ENCODE results near the gene HSP90B1. TPM values are rescaled to one million over a fixed set of nuclear protein-coding genes. Genes with fewer than 3 reads are reported as not detected.

HSP90B1 gene
- total RNA-seq, 1 experiment from 2014 or later = 864 TPM

DNA sequence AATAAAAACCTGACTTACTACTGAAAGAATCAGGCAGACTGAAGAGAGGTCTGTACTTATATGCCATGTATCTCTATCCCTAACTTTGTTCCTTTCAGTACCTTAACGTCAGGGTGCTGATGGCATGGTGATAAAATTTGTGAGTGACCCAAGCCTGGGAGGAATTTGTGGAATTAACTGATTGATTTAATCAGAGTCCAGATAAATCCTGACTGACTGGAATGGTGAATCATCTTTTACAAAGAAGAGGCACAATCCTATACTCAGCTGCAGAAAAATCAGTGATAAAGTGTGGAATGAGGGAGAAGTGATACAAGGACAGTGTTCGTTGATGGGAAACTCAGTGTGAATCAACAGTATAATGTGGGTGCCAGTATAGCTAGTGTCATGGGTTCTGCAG is 39.2 kb downstream of the HSP90B1 start:
- CTCF ChIA-PET = no interaction called here

DNA sequence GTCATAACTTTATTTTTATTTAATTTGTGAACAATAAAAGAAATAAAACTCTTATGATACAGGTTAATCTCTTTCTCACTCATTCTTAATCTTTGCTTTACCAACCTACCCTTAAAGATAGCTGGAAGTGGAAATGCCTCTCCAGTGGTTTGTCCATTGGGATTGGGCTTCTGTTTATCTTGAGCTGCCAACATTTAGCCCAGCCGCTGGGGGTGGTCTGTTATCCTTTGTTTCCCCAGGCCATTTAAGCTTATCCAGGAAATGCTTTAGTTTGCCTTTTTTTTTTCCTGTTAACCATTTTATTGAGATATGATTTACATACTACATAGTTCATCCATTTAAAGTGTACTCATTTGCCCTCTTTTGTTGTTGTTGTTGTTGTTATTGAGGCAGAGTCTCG is 43.7 kb downstream of the HSP90B1 start:
- TF ChIP-seq NFATC4 (CRISPR knock-in tag; IDR thresholded peaks at IDR 0.05) (no peak), HMGA2 (CRISPR knock-in tag; IDR thresholded peaks at IDR 0.05) (no peak)
- TF ChIP-seq, protein P1, sequence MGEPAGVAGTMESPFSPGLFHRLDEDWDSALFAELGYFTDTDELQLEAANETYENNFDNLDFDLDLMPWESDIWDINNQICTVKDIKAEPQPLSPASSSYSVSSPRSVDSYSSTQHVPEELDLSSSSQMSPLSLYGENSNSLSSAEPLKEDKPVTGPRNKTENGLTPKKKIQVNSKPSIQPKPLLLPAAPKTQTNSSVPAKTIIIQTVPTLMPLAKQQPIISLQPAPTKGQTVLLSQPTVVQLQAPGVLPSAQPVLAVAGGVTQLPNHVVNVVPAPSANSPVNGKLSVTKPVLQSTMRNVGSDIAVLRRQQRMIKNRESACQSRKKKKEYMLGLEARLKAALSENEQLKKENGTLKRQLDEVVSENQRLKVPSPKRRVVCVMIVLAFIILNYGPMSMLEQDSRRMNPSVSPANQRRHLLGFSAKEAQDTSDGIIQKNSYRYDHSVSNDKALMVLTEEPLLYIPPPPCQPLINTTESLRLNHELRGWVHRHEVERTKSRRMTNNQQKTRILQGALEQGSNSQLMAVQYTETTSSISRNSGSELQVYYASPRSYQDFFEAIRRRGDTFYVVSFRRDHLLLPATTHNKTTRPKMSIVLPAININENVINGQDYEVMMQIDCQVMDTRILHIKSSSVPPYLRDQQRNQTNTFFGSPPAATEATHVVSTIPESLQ (CRISPR knock-in tag; IDR thresholded peaks at IDR 0.05) = no peak
- TF ChIP-seq, protein P2, sequence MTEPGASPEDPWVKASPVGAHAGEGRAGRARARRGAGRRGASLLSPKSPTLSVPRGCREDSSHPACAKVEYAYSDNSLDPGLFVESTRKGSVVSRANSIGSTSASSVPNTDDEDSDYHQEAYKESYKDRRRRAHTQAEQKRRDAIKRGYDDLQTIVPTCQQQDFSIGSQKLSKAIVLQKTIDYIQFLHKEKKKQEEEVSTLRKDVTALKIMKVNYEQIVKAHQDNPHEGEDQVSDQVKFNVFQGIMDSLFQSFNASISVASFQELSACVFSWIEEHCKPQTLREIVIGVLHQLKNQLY (CRISPR knock-in tag; IDR thresholded peaks at IDR 0.05) = no peak
- POLR2A ChIA-PET = interaction anchor here (0.6 kb wide), 1 partner anchor 8 kb away, joined by 3 read pairs; the partner anchor contains the start of gene TDG
- ATAC-seq (no peak), DNase-seq (ENCODE audit: low spot score) (no peak)
- no peak overlapping the region for H3K4me3 Mint-ChIP-seq
- no peaks in the 10 kb centered on the region for H3K4me1 Mint-ChIP-seq
- H3K27me3 Mint-ChIP-seq (ENCODE audit: low read depth) = no peaks in the 10 kb centered on the region
- H3K27ac Mint-ChIP-seq = no peak overlapping the region
- CTCF ChIA-PET = no interaction called here
- H3K36me3 Mint-ChIP-seq = peaks cover 43% of the 10 kb centered on the region
- no peaks in the 10 kb centered on the region for H3K9me3 Mint-ChIP-seq

More for the DNA sequence above, 39.2 kb downstream of the HSP90B1 start:
- no peak for ATAC-seq
- H3K4me1 Mint-ChIP-seq = peaks cover 30% of the 10 kb centered on the region
- POLR2A ChIA-PET = no interaction called here
- no peaks in the 10 kb centered on the region for H3K9me3 Mint-ChIP-seq
- peaks cover 17% of the 10 kb centered on the region; the same call in 1 of the 2 replicates for H3K36me3 Mint-ChIP-seq
- H3K27me3 Mint-ChIP-seq (ENCODE audit: low read depth) = no peaks in the 10 kb centered on the region
- no peak for DNase-seq (ENCODE audit: low spot score)
- TF ChIP-seq, protein P3, sequence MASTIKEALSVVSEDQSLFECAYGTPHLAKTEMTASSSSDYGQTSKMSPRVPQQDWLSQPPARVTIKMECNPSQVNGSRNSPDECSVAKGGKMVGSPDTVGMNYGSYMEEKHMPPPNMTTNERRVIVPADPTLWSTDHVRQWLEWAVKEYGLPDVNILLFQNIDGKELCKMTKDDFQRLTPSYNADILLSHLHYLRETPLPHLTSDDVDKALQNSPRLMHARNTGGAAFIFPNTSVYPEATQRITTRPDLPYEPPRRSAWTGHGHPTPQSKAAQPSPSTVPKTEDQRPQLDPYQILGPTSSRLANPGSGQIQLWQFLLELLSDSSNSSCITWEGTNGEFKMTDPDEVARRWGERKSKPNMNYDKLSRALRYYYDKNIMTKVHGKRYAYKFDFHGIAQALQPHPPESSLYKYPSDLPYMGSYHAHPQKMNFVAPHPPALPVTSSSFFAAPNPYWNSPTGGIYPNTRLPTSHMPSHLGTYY (CRISPR knock-in tag; IDR thresholded peaks at IDR 0.05) = no peak
- TF ChIP-seq, protein P4, sequence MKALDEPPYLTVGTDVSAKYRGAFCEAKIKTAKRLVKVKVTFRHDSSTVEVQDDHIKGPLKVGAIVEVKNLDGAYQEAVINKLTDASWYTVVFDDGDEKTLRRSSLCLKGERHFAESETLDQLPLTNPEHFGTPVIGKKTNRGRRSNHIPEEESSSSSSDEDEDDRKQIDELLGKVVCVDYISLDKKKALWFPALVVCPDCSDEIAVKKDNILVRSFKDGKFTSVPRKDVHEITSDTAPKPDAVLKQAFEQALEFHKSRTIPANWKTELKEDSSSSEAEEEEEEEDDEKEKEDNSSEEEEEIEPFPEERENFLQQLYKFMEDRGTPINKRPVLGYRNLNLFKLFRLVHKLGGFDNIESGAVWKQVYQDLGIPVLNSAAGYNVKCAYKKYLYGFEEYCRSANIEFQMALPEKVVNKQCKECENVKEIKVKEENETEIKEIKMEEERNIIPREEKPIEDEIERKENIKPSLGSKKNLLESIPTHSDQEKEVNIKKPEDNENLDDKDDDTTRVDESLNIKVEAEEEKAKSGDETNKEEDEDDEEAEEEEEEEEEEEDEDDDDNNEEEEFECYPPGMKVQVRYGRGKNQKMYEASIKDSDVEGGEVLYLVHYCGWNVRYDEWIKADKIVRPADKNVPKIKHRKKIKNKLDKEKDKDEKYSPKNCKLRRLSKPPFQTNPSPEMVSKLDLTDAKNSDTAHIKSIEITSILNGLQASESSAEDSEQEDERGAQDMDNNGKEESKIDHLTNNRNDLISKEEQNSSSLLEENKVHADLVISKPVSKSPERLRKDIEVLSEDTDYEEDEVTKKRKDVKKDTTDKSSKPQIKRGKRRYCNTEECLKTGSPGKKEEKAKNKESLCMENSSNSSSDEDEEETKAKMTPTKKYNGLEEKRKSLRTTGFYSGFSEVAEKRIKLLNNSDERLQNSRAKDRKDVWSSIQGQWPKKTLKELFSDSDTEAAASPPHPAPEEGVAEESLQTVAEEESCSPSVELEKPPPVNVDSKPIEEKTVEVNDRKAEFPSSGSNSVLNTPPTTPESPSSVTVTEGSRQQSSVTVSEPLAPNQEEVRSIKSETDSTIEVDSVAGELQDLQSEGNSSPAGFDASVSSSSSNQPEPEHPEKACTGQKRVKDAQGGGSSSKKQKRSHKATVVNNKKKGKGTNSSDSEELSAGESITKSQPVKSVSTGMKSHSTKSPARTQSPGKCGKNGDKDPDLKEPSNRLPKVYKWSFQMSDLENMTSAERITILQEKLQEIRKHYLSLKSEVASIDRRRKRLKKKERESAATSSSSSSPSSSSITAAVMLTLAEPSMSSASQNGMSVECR (CRISPR knock-in tag; IDR thresholded peaks at IDR 0.05; ENCODE audit: borderline replicate concordance) = no peak
- no peak overlapping the region for H3K4me3 Mint-ChIP-seq
- H3K27ac Mint-ChIP-seq = peak overlapping the region; percentile 76; the same call in 1 of the 2 replicates

DNA sequence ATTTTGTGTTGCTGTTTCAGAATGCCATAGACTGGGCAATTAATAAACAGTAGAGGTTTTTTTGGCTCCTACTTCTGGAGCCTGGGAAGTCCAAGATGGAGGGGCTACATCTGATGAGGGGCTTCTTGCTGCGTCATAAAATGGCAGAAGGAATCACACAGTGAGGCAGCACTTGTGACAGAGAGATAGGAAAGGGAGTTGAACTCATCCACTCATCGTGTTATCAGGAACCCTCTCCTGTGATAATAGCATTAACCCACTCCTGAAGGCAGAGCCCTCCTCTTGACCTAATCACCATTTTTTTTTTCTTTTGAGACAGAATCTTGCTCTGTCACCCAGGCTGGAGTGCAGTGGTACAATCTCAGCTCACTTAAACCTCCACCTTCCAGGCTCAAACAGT is 45.2 kb downstream of the HSP90B1 start:
- DNase-seq (ENCODE audit: low spot score) (no peak), ATAC-seq (no peak)
- H3K4me1 Mint-ChIP-seq = no peaks in the 10 kb centered on the region
- ChIA-PET POLR2A (interaction anchor here (0.6 kb wide), 1 partner anchor 151 kb away, joined by 3 read pairs; no protein-coding TSS in a partner anchor), CTCF (no interaction called here)
- no peaks in the 10 kb centered on the region for H3K9me3 Mint-ChIP-seq
- H3K27ac Mint-ChIP-seq = no peak overlapping the region; the same call in 1 of the 2 replicates
- H3K4me3 Mint-ChIP-seq = no peak overlapping the region
- H3K36me3 Mint-ChIP-seq = peaks cover 53% of the 10 kb centered on the region
- H3K27me3 Mint-ChIP-seq (ENCODE audit: low read depth) = no peaks in the 10 kb centered on the region
- TF ChIP-seq, protein P5, sequence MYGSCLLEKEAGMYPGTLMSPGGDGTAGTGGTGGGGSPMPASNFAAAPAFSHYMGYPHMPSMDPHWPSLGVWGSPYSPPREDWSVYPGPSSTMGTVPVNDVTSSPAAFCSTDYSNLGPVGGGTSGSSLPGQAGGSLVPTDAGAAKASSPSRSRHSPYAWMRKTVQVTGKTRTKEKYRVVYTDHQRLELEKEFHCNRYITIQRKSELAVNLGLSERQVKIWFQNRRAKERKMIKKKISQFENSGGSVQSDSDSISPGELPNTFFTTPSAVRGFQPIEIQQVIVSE (CRISPR knock-in tag; IDR thresholded peaks at IDR 0.05; ENCODE audit: borderline replicate concordance) = no peak
- TF ChIP-seq RELA (CRISPR knock-in tag; IDR thresholded peaks at IDR 0.05; ENCODE audit: borderline replicate concordance) = no peak
- TF ChIP-seq, protein P6, sequence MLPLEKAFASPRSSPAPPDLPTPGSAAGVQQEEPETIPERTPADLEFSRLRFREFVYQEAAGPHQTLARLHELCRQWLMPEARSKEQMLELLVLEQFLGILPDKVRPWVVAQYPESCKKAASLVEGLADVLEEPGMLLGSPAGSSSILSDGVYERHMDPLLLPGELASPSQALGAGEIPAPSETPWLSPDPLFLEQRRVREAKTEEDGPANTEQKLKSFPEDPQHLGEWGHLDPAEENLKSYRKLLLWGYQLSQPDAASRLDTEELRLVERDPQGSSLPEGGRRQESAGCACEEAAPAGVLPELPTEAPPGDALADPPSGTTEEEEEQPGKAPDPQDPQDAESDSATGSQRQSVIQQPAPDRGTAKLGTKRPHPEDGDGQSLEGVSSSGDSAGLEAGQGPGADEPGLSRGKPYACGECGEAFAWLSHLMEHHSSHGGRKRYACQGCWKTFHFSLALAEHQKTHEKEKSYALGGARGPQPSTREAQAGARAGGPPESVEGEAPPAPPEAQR (CRISPR knock-in tag; IDR thresholded peaks at IDR 0.05) = no peak
- TF ChIP-seq, protein P2 (CRISPR knock-in tag; IDR thresholded peaks at IDR 0.05) = no peak
- no peak for TF ChIP-seq NFE2L1 (CRISPR knock-in tag; IDR thresholded peaks at IDR 0.05)
- no peak for TF ChIP-seq ETV6 (CRISPR knock-in tag; IDR thresholded peaks at IDR 0.05)
- no peak for TF ChIP-seq RORB (CRISPR knock-in tag; IDR thresholded peaks at IDR 0.05)
- no peak for TF ChIP-seq PRRX2 (CRISPR knock-in tag; IDR thresholded peaks at IDR 0.05)
- TF ChIP-seq, protein P7, sequence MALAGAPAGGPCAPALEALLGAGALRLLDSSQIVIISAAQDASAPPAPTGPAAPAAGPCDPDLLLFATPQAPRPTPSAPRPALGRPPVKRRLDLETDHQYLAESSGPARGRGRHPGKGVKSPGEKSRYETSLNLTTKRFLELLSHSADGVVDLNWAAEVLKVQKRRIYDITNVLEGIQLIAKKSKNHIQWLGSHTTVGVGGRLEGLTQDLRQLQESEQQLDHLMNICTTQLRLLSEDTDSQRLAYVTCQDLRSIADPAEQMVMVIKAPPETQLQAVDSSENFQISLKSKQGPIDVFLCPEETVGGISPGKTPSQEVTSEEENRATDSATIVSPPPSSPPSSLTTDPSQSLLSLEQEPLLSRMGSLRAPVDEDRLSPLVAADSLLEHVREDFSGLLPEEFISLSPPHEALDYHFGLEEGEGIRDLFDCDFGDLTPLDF (CRISPR knock-in tag; IDR thresholded peaks at IDR 0.05) = no peak
- no peak for TF ChIP-seq GTF2I (CRISPR knock-in tag; conservative IDR thresholded peaks at IDR 0.05)
